ENCODE data around the gene MRPL46. TPM values are rescaled to one million over a fixed set of nuclear protein-coding genes. Genes with fewer than 3 reads are reported as not detected.
A peak's percentile ranks its signal among the peaks of the same experiment; 100 is the strongest.

The MRPL46 gene
- polyA plus RNA-seq, 1 donor from 2014 or later = 41.0 TPM

DNA sequence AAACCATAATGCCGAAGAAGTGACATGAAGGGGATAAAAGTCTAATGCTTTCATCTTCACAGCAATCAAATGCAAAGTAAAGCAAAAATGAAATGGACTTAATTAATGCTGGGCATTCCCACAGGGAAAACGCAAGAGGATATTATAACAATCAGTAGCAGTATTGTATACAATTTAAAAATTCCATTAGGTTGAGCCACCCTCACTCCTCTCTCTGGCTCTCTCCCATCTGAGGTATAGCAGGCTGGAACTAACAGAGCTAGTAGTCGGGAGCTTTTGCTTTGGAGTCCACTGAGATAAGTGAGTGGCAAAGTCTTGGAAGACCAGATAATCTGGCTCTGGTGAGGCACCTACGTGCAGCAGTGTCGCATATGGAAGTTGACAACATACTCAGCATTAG lies 45.4 kb upstream of the MRPL46 start:
- TF ChIP-seq EP300 (conservative IDR thresholded peaks at IDR 0.05; ENCODE audit: poor library complexity, severe bottlenecking) (no peak), EZH2 (IDR thresholded peaks at IDR 0.05; ENCODE audit: borderline replicate concordance, insufficient read depth, low read length, poor library complexity, severe bottlenecking) (no peak), MXI1 (conservative IDR thresholded peaks at IDR 0.05; ENCODE audit: poor library complexity, severe bottlenecking) (no peak), RAD21 (conservative IDR thresholded peaks at IDR 0.05) (no peak), POLR2AphosphoS5 (IDR thresholded peaks at IDR 0.05) (no peak), SMC3 (conservative IDR thresholded peaks at IDR 0.05; ENCODE audit: poor library complexity) (no peak), TAF1 (IDR thresholded peaks at IDR 0.05; ENCODE audit: low read depth) (no peak)
- TF ChIP-seq, protein P1, sequence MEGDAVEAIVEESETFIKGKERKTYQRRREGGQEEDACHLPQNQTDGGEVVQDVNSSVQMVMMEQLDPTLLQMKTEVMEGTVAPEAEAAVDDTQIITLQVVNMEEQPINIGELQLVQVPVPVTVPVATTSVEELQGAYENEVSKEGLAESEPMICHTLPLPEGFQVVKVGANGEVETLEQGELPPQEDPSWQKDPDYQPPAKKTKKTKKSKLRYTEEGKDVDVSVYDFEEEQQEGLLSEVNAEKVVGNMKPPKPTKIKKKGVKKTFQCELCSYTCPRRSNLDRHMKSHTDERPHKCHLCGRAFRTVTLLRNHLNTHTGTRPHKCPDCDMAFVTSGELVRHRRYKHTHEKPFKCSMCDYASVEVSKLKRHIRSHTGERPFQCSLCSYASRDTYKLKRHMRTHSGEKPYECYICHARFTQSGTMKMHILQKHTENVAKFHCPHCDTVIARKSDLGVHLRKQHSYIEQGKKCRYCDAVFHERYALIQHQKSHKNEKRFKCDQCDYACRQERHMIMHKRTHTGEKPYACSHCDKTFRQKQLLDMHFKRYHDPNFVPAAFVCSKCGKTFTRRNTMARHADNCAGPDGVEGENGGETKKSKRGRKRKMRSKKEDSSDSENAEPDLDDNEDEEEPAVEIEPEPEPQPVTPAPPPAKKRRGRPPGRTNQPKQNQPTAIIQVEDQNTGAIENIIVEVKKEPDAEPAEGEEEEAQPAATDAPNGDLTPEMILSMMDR (IDR thresholded peaks at IDR 0.05; ENCODE audit: poor library complexity, severe bottlenecking) = no peak
- TF ChIP-seq, protein P2, sequence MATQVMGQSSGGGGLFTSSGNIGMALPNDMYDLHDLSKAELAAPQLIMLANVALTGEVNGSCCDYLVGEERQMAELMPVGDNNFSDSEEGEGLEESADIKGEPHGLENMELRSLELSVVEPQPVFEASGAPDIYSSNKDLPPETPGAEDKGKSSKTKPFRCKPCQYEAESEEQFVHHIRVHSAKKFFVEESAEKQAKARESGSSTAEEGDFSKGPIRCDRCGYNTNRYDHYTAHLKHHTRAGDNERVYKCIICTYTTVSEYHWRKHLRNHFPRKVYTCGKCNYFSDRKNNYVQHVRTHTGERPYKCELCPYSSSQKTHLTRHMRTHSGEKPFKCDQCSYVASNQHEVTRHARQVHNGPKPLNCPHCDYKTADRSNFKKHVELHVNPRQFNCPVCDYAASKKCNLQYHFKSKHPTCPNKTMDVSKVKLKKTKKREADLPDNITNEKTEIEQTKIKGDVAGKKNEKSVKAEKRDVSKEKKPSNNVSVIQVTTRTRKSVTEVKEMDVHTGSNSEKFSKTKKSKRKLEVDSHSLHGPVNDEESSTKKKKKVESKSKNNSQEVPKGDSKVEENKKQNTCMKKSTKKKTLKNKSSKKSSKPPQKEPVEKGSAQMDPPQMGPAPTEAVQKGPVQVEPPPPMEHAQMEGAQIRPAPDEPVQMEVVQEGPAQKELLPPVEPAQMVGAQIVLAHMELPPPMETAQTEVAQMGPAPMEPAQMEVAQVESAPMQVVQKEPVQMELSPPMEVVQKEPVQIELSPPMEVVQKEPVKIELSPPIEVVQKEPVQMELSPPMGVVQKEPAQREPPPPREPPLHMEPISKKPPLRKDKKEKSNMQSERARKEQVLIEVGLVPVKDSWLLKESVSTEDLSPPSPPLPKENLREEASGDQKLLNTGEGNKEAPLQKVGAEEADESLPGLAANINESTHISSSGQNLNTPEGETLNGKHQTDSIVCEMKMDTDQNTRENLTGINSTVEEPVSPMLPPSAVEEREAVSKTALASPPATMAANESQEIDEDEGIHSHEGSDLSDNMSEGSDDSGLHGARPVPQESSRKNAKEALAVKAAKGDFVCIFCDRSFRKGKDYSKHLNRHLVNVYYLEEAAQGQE (IDR thresholded peaks at IDR 0.05; ENCODE audit: borderline replicate concordance) = no peak
- Histone ChIP-seq H3F3A (ENCODE audit: insufficient read depth, low read length, poor library complexity, severe bottlenecking) (no peaks in the 10 kb centered on the region), H3K9me2 (ENCODE audit: insufficient read depth, low read length) (no peaks in the 10 kb centered on the region), H3K9me3 (ENCODE audit: low read length) (no peaks in the 10 kb centered on the region), H3K4me3 (ENCODE audit: low read length) (no peak overlapping the region), H3K4me2 (ENCODE audit: low read length) (no peak overlapping the region), H2AFZ (ENCODE audit: low read depth, low read length) (no peak overlapping the region), H3K27me3 (ENCODE audit: insufficient read depth, low read depth, low read length) (no peaks in the 10 kb centered on the region), H4K20me1 (ENCODE audit: insufficient read depth) (no peaks in the 10 kb centered on the region), H3K27ac (ENCODE audit: low read length) (no peak overlapping the region), H3K9ac (ENCODE audit: low read length) (no peak overlapping the region), H3K79me2 (replicated peaks; ENCODE audit: insufficient read depth, low read length) (no peaks in the 10 kb centered on the region), H3K36me3 (ENCODE audit: insufficient read depth, low read length) (no peaks in the 10 kb centered on the region)

DNA sequence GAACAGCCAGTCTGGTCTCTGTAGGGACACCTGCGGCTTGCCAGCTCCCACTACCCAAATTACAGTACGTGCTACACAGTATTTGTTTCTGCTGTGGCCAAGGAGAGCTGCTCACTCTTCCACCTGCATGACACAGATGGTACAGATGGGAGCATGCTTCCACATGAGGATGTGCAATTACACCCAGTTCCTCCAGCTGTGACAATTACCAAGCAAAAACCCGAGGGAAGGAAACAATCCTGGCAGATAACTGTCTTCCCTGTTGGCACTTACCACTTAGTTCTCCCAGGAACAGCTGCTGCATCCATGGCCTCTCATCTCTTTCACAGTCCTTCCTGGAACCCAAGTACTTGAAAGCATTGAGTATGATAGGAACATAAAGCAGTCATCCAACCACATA lies 44.9 kb upstream of the MRPL46 start:
- Histone ChIP-seq H3K79me2 (replicated peaks; ENCODE audit: insufficient read depth, low read length) (no peaks in the 10 kb centered on the region), H3K4me3 (ENCODE audit: low read length) (no peak overlapping the region), H3K9ac (ENCODE audit: low read length) (no peak overlapping the region), H2AFZ (ENCODE audit: low read depth, low read length) (no peak overlapping the region), H3K27ac (ENCODE audit: low read length) (no peak overlapping the region), H3K4me2 (ENCODE audit: low read length) (no peak overlapping the region), H3F3A (ENCODE audit: insufficient read depth, low read length, poor library complexity, severe bottlenecking) (no peaks in the 10 kb centered on the region), H3K27me3 (ENCODE audit: insufficient read depth, low read depth, low read length) (no peaks in the 10 kb centered on the region), H3K9me3 (ENCODE audit: low read length) (no peaks in the 10 kb centered on the region), H3K36me3 (ENCODE audit: insufficient read depth, low read length) (no peaks in the 10 kb centered on the region), H4K20me1 (ENCODE audit: insufficient read depth) (no peaks in the 10 kb centered on the region), H3K9me2 (ENCODE audit: insufficient read depth, low read length) (no peaks in the 10 kb centered on the region)
- TF ChIP-seq RAD21 (conservative IDR thresholded peaks at IDR 0.05) = no peak
- no peak for TF ChIP-seq EZH2 (IDR thresholded peaks at IDR 0.05; ENCODE audit: borderline replicate concordance, insufficient read depth, low read length, poor library complexity, severe bottlenecking)
- TF ChIP-seq, protein P2 (IDR thresholded peaks at IDR 0.05; ENCODE audit: borderline replicate concordance) = peak; percentile 84
